HG03025 (cell line): ENCODE data around the gene LSM14B.
"Not testable (repeated sequence)": the region's sequence is repeated elsewhere in the genome, so short reads cannot be mapped to it uniquely, and the experiment has no call there.

ENCODE experiments used
- ATAC-seq: cut with Tn5 transposase; IDR thresholded peaks from one replicate; pipeline ENCODE4 v1.9.1; 2021; ENCODE audit warnings: mild to moderate bottlenecking, moderate library complexity; ENCODE audit not compliant: unreplicated experiment, low FRiP score

LSM14B gene

GRCh38 chr20:62143957-62144825, 21.9 kb downstream of the LSM14B start:
- ATAC-seq: peak; percentile 24

DNA sequence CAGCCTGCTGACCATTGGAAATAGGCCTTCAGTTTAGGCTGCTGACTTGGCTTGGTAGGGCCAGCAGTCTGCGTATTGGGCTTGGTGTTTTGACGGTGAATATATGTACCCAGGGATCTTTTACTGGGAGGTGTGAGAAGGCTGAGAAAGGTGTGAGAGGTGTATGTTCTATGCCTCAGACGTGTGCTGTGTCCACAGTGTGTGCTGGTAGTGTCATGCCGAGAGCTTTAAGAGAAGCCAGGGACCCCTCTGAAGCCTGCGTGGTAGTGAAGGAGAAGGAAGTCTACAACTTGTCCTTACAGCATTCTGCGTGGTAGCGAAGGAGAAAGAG, 23.4 kb downstream of the LSM14B start:
- no peak for ATAC-seq

- ATAC-seq: no peak
These were observed 23.9 kb downstream of the LSM14B start for GRCh38 chr20:62146019-62146755.

- ATAC-seq: no peak
These were observed 24.9 kb downstream of the LSM14B start for GRCh38 chr20:62147125-62147524.

DNA sequence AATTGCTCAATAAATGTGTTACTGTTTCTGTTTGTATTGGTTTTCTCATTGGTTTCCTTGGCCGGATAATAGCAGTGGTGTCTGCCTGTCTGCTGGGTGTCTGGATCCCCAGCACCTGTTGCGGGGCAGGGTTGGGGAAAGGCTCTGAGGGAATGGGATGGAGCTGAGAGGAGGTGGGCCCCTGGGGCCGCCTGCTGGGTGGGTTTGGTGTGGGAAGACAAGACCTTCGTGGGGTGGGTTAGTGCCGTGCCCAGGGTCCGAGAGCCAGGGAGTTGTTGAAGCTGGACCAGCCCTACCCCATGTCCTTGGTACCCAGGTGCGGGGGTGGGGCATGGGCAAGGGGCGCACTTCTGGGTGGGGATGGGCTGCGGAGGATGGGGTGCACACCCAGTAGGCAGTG, 25.3 kb downstream of the LSM14B start:
- no peak for ATAC-seq

DNA sequence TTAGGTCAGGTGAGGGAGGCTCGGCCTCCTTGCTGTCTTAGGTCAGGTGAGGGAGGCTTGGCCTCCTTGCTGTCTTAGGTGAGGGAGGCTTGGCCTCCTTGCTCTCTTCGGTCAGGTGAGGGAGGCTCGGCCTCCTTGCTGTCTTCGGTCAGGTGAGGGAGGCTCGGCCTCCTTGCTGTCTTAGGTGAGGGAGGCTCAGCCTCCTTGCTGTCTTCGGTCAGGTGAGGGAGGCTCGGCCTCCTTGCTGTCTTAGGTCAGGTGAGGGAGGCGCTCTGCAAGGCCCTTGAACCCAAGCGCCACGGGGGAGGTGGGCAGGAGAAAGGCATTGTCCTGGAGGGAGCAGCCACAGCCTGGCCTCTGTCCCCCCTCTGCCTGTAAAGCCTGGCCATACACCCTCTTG, 26.1 kb downstream of the LSM14B start:
- ATAC-seq: not testable (repeated sequence)

DNA sequence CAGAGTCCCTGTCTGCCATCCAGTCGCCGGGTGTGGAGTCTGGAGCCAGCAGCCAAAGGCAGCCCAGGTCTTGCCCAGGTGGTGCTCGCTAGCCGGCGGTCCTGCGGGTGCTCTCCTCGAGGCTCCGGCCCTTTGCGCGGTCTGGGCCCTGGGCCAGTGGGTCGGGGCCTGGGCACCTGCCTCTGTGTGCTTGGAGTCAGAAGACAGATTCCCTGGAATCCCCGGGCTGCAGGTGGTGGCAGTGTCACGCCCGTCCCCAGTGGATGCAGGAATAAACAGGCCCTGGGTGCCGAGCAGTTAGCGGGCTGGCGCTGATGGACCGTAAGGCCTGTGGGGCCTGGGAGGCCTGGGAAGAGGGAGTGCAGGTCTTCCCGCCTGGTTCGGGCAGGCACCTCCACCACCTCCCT, 26.6 kb downstream of the LSM14B start:
- ATAC-seq: no peak

- ATAC-seq: no peak
These were observed 27.4 kb downstream of the LSM14B start for GRCh38 chr20:62149532-62150309.

- ATAC-seq: no peak
These were observed 28.0 kb downstream of the LSM14B start for GRCh38 chr20:62150310-62150575.

DNA sequence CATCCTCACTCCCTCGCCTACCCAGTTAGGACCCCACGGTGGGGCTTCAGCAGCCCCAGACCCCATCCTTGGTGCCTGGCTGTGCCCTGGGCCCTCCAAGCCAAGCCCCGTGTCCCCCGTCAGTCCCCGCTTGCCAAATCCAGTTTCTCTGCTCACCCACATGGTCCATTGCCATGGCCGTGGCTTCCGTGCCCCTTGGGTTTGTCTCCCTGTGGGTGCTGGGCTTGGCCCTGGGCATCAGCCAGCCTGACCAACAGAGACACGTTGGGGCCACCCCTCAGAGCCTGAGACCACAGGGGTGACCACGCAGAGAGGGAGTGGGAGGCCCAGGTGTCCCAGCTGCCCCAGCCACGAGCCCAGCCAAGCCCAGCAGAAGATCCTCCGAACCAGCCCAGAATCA, 28.9 kb downstream of the LSM14B start:
- ATAC-seq: no peak

DNA sequence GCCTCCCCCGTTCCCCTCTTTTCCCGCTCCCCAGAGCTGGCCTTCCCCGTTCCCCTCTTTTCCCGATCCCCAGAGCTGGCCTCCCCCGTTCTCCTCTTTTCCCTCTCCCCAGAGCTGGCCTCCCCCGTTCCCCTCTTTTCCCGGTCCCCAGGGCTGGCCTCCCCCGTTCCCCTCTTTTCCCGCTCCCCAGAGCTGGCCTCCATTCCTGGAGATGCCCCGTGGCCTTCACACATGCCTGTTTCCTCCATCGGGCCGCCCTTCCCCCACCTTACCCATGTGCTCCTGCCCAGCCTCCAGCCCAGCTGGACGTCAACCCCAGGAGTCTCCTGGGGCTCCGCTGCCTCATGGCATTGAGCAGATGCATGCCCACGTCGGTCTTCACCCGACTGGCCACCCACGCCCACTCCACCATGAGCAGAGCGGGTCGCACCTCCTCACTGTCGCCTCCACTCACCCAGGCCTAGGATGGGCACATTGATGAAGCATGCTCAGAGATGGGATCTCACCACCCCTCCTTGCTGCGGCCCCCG, 29.6 kb downstream of the LSM14B start:
- ATAC-seq: no peak

DNA sequence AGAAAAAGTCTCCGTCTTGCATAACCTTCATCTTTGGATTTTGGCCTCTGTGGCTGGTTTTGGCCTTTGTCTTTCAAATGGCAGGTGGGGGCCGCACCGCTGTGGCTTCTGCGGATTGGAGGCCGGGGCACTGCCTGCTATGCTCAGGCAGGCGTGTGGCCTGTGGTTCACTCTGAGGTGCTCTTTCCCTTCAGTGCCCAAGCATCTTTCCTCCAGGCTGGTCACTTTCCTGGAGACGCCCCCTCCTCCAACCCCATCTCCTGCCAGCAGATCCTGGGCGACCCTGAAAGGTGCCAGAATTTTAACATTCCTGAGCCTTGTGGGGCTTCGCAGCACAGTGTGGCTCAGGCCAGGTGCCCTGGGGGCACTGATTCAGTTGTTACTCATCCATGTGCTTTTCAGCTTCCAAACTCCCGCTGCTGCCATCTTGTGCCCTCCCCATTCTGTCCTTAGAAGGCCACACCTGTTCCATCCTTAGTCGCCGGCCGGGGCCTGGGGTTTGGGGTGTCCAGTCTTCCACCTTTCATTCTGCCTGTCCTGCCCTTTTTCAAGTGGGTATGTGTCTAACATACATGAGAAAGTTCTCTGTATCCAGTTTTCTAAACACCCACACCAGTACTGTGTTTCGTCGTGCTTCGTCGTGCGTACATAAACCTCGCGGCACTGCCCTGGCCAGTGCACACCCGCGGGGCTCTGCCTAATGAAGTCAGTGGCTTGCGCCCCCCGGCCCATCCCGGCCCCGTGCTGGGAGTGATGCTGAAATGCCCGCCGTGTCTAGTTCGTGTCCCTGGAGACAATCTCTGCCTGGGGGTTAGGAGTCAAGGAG, 33.4 kb downstream of the LSM14B start:
- ATAC-seq: no peak

DNA sequence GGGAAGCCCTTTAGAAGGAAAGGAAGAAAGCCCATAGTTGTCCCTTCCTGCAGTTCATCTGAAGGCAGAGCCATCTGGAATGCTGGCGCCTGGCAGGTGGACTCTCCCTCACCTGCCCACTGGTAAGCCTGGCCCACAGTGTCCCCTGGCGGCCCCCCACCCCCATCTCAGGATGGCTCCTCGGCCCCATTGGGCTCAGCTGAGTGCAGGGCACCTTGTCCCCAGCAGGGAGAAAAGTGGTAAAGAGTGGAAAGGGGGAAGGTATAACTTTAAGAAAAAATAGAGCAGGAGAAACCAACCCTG, 33.9 kb downstream of the LSM14B start:
- ATAC-seq: no peak

- no peak for ATAC-seq
These were observed 34.5 kb downstream of the LSM14B start for GRCh38 chr20:62156592-62157386.

- no peak for ATAC-seq
These were observed 35.3 kb downstream of the LSM14B start for GRCh38 chr20:62157387-62158087.

DNA sequence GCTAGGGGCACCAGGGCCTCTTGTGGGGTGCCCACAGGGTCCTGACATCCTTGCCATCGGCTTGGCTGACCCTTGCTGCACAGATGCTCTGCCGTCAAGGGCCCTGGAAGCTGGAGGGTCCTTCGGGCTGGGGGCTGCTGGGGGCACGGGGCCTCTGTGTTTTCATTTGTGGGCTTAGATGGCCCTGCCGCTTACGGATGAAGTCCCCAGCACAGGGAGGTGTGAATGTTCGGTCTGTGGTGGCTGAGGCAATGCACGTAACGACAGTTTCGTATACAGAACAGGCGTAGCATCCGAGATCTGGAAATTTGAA, 35.8 kb downstream of the LSM14B start:
- ATAC-seq: no peak

DNA sequence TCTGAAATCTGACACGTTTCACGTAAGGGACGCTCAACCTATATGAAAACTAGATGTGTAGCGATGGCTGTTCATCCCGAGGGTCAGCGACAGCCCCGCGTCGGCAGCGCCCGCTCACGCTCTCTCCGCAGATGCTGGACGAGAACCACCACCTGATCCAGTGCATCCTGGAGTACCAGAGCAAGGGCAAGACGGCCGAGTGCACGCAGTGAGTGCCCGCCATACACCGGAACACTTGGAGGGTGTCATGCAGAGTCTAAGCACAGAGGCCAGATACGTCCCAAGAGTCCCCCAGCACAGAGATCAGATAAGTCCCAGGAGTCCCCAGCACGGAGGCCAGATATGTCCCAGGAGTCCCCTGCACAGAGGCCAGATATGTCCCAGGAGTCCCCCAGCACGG, 36.3 kb downstream of the LSM14B start:
- ATAC-seq: no peak

- ATAC-seq: no peak
These were observed 36.8 kb downstream of the LSM14B start for GRCh38 chr20:62159052-62159451.

DNA sequence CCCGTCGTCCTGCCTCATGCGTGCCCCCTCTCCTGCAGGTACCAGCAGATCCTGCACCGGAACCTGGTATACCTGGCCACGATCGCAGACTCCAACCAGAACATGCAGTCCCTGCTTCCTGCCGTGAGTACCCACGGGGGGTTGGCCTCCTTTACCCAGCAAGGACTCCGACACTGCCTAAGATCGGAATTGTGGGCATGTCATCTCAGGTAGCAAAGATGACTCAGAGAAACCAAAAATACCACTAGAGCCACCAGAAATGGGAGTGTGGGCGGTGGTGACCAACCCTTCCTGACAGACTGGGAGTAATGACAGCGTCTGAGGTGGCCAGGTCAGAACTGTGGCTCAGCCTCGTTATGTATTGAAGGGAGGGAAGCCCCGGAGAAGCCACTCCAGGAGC, 37.6 kb downstream of the LSM14B start:
- ATAC-seq: no peak
